A549 treated with CORT108297 at 1 μM for 4 hours (cell line): ENCODE results near the gene PIM3. TPM values are rescaled to one million over a fixed set of nuclear protein-coding genes. Genes with fewer than 3 reads are reported as not detected.

Experiments used
- total RNA-seq: library from RNA; stranded (reverse); fragments of 200-300 nt; extraction: Qiagen RNA extraction; gene quantifications from 5 replicates; pipeline ENCODE4 v1.2.3, GENCODE V29; 2022

PIM3 gene
- total RNA-seq, result 21.2 to 50.3 TPM (median 44.2 TPM) in 5 replicates

DNA sequence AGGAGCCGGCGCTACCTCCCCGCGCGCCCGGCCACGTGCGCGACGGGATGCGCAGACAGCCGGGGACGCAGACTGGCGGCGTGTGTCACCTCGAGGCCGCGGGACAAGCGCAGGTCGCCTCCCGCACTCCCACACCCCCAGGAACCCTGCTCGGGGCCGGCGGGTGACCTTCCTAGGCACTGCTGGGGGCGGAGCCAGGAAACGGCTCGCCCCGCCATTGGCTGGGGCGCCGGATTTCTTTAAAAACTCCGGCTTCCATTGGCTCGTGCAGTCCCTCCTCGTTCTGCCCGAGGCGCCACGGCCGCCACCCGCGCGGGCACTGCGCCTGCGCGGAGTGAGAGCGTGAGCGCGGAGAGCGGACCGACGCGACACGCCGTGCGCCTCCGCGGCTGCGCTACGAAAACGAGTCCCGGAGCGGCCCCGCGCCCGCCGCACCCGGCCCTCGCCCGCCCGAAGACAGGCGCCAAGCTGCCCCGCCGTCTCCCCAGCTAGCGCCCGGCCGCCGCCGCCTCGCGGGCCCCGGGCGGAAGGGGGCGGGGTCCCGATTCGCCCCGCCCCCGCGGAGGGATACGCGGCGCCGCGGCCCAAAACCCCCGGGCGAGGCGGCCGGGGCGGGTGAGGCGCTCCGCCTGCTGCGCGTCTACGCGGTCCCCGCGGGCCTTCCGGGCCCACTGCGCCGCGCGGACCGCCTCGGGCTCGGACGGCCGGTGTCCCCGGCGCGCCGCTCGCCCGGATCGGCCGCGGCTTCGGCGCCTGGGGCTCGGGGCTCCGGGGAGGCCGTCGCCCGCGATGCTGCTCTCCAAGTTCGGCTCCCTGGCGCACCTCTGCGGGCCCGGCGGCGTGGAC, at the start of gene PIM3:
Gene PIM3 (plus strand): TSS at position 614 of the 846 bp plus-strand sequence. CDS start 176 bp downstream, at position 790.

DNA sequence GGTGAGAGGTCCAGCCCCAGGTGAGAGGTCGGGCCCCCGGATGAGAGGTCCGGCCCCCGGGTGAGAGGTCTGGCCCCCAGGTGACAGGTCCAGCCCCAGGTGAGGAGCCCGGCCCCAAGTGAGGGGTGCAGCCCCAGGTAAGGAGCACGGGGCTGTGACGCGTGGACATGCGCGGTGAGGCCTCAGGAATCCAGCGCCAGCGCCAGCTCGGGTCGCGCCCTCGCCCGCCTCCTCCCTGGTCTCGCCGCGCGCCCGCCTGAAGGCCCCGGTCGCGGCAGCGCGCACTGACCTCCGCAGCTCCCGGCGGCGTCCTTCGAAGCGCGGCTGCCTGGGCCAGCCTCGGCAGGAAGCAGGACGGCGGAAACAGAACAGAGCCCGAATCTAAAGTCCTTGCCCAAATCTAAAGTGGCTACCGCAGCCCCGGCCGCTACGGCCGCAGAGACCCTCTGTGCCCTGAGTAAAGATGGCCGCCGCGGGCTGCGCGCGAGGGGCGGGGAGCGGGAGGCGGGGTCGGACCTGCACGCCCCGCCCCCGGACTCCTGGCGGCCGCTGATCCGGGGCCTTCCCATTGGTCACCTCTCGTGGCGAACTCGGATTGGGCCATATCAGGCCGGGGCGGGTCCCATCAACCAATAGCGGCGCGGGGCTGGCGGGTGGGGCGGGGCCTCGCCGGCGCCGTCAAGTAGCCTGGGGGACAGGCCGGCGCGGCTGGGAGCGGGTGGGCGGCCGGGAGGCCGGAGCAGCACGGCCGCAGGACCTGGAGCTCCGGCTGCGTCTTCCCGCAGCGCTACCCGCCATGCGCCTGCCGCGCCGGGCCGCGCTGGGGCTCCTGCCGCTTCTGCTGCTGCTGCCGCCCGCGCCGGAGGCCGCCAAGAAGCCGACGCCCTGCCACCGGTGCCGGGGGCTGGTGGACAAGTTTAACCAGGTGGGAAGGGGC, 42.3 kb upstream of the PIM3 start, which contains the start of the genes ALG12 and CRELD2:
Gene ALG12 (minus strand): TSS at position 465 of the 937 bp plus-strand sequence. CDS start 4,673 bp downstream, outside the sequence.
Gene CRELD2 (plus strand): TSS at position 661 of the 937 bp plus-strand sequence. CDS start 136 bp downstream, at position 797.

DNA sequence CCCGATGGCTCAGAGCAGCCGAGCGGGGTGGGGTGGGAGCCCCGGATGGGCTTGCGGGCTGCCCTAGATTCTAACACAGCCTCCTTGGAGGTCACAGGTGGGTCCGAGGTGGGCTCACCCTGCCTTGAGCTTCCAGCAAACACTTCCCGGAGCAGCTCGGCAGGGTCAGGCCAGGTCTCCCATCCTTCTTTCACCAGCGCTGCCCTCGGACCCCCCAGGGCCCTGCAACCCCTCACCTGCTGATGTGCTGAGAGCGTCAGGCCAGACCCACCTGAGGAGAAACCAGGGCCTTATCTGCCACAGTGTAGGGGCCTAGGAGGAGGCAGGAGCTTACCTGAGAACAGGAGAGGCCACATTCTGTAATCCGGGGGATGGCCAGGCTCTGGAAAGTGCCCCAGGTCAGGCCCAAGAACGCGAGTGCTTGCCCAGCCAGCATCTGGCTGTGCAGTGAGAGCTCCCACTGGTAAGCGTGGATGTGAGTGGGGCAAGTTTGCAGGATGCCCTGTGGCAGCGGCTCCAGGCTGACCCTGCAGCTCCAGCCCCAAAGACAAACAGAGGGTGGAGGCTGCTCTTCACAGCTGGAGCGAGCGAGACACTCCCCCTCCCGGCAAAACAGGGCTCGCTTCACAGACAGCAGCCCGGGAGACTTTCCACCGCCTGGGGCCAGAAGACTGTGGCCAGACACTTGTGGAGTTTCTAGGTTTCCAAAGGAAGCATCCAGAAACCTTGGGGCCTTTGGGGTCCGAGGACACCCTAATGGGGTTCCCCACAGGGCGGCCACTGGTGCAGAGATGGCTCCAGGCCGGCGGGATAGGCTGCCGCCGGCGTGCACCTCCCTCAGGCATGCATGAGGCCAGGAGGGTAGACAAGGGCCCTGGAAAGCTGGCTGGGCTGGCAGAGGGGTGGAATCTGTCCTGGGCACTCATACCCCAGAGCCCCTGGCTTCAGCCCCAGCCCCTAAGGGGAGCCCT, 51.9 kb downstream of the PIM3 start, which contains the start of gene IL17REL:
Gene IL17REL (minus strand): TSS at position 555 of the 971 bp plus-strand sequence. CDS start 119 bp downstream, at position 436.

Other genes starting within 250 kb of the PIM3 start
- gene BRD1, start 132.9 kb upstream of the PIM3 start, total RNA-seq, result 12.5 to 16.3 TPM (median 14.9 TPM) in 5 replicates
- 9.7 to 12.2 TPM (median 11.7 TPM) in 5 replicates for gene ZBED4, start 106.9 kb upstream of the PIM3 start, total RNA-seq
- 7.4 to 13.6 TPM (median 12.5 TPM) in 5 replicates for gene ALG12, start 42.3 kb upstream of the PIM3 start, total RNA-seq
- gene CRELD2, start 42.1 kb upstream of the PIM3 start, total RNA-seq, result 20.2 to 30.7 TPM (median 29.6 TPM) in 5 replicates
- 0.03 to 0.04 TPM in 2 of 5 replicates, not detected in the others for gene IL17REL, start 52.0 kb downstream of the PIM3 start, total RNA-seq
- gene TTLL8, start 97.5 kb downstream of the PIM3 start, total RNA-seq, result not detected in 5 replicates
- gene MLC1, start 124.7 kb downstream of the PIM3 start, total RNA-seq, result 0.03 to 0.13 TPM (median 0.05 TPM) in 5 replicates
- not detected in 5 replicates for gene MOV10L1, start 129.2 kb downstream of the PIM3 start, total RNA-seq
- 4.6 to 7.9 TPM (median 7.1 TPM) in 5 replicates for gene PANX2, start 210.0 kb downstream of the PIM3 start, total RNA-seq
- 23.0 to 40.5 TPM (median 39.0 TPM) in 5 replicates for gene TRABD, start 225.1 kb downstream of the PIM3 start, total RNA-seq
- gene SELENOO, start 240.2 kb downstream of the PIM3 start, total RNA-seq, result 11.5 to 21.2 TPM (median 20.3 TPM) in 5 replicates